Left forelimb (tissue), 1 donor: ENCODE results near the gene TMEM240.
"Not testable (repeated sequence)": the region's sequence is repeated elsewhere in the genome, so short reads cannot be mapped to it uniquely, and the experiment has no call there.

ENCODE experiments used
- DNase-seq: peaks from one replicate; pipeline ENCODE4 v3.0.0-alpha.2; 2018; ENCODE audit warnings: low spot score

Gene TMEM240

DNA sequence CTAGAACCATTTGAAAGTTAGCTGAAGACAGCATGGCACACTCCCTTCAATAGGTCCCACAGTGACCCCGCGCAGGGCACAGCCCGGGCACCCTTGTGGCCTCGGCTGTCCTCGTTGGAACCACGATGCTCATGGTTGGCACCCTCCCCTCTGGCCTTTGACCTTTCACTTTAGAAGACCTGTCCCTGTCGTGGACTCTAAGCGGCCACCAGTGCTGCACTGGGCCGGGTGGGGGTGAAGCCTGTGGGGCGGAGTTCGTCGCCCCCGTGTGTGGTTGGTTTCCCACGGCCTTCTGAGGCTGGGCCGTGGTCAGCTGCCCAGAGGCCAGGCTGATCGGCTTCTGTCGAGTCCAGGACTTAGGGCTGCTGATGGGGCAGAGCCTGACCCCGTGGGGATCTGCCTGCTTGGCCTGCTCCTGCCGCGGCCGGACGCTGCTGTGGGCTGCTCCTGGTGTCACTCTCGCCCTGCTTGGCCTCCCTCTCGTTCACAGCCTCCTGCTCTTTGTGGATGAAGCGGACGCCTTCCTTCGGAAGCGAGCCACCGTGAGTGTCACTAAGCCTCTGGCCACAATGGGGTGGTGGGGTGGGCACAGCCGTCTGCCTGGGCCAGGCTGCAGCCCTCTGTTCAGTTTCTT is 15.6 kb downstream of the TMEM240 start:
- DNase-seq = not testable (repeated sequence)

GRCh38 chr1:1523651-1524050 is 16.8 kb downstream of the TMEM240 start:
- not testable (repeated sequence) for DNase-seq

DNA sequence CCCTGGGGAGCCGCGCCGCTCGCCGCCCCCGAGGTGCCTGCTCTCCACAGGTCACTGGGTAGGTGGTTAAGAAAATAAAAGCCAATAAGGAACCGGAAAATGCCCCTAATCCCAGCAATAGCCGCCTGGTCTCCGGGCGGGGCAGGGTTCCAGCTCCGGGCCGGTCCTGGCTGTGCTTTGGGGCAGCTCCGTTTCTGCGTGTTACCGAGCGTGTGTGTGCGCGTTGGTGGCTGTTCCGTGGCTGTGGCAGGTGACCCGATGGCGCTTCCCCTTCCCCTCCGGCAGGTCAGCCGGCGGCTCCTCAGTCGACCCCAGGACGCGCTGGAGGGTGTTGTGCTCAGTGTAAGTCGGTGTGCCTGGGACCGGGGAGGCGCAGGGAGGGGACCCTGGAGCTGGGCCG is 17.2 kb downstream of the TMEM240 start:
- DNase-seq = not testable (repeated sequence)

DNA sequence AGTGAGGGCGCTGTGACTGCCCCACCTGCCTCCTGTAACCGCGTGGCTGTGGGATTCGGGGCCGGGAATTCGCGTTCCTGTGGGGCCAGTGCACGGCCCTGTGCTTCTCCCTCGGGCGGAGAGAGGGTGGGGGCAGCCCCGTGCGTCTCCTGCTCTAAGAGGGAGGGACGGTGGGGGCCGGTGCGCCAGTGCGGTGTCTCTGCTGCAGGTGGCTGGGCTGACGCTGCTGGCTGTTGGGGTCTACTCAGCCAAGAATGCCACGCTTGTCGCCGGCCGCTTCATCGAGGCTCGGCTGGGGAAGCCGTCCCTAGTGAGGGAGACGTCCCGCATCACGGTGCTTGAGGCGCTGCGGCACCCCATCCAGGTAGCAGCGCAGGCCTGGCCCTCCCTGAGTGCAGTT is 17.9 kb downstream of the TMEM240 start:
- not testable (repeated sequence) for DNase-seq

GRCh38 chr1:1521331-1521730 is 19.1 kb downstream of the TMEM240 start:
- no peak for DNase-seq

DNA sequence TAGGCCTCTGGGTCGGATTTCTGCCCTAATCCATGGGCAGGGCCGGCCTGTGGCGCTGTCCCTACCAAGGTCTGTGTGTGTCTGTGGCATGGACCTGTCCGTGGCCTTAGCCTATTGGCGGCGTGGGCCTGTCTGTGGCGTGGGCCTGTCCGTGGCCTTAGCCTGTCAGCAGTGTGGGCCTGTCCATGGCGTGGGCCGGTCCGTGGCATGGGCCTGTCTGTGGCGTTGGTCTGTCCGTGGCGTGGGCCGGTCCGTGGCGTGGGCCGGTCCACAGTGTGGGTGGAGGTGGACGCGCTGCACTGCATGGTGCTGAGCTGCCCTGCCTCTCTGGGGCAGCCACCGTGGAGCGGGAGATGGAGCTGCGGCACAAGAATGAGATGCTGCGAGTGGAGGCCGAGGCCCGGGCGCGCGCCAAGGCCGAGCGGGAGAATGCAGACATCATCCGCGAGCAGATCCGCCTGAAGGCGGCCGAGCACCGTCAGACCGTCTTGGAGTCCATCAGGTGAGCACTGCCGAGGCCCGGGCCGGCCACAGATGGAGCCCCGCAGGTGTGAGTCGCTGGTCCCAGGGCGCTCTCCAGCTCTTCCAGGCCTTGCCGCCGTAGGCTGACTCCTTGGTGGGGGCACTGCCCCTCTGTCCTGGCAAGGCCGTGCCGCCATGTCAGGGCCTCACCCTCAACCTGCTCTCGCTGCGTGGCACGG is 20.5 kb downstream of the TMEM240 start:
- not testable (repeated sequence) for DNase-seq

- DNase-seq = not testable (repeated sequence)
Measured at GRCh38 chr1:1518621-1519007, 21.8 kb downstream of the TMEM240 start.

DNA sequence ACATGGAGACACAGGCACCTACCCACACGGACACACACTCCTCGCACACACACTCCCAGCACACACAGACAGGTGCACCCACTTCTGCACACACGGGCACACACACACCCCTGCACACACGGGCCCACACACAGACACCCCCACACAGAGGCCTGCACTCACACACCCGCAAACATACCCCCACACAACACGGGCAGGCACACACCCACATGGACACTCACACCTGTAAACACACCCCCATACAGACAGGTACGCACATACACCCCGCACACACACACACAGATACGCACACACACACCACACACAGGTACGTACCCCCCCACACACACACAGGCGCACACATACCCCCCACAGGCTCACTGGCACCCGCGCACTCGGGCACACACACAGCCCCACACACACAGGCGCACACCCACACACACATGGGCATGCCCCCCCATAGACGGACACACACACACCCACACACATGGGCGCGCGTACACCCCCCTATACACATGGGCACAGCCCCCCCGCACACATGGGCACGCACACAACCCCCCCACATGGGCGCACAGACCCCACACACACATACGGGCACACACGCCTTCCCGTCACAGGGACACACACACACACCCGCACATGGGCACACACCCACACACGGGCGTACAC is 22.3 kb downstream of the TMEM240 start:
- DNase-seq = no peak

- DNase-seq = not testable (repeated sequence)
Measured at GRCh38 chr1:1516923-1517322, 23.5 kb downstream of the TMEM240 start.

GRCh38 chr1:1514376-1514775 is 26.0 kb downstream of the TMEM240 start:
- not testable (repeated sequence) for DNase-seq

DNA sequence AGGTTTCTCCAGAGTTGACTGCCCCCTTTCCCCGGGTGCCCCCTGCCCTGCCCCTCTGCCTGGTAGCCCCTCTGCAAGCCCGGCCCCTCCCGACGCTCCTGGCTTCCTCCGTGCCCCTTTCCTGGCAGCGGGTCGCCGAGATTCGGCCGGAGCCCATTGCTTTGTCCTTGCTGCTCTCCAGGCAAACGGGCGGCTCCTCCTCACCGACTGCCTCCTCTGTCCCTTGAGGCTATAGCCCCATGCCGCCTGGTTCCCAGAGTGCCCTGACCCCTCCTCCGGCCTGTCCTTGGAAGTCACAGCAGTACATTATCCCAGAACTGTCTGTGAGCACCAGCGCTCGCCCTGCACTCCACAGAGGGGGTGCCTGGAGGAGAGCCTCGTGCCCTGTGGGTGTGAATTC is 26.7 kb downstream of the TMEM240 start:
- not testable (repeated sequence) for DNase-seq

DNA sequence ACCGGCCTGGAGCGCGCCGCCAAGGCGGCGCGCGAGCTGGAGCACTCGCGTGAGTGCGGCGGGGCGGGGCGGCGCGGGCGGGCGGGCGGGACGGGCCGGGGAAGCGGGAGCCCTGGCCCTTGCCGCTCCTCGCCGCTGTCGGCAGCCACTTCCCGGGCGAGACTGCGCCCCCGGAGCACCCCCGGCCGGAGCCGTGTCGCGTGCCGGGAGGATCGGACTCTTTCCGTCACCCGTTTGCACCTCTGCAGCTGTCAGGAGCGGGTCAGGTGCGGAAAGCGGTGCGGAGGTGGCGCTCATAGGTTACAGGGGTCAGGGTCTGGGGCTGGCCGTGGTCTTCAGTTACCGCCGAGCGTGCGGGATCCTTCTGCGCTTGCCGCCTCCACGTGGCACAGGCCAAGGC is 28.0 kb downstream of the TMEM240 start:
- DNase-seq = not testable (repeated sequence)

DNA sequence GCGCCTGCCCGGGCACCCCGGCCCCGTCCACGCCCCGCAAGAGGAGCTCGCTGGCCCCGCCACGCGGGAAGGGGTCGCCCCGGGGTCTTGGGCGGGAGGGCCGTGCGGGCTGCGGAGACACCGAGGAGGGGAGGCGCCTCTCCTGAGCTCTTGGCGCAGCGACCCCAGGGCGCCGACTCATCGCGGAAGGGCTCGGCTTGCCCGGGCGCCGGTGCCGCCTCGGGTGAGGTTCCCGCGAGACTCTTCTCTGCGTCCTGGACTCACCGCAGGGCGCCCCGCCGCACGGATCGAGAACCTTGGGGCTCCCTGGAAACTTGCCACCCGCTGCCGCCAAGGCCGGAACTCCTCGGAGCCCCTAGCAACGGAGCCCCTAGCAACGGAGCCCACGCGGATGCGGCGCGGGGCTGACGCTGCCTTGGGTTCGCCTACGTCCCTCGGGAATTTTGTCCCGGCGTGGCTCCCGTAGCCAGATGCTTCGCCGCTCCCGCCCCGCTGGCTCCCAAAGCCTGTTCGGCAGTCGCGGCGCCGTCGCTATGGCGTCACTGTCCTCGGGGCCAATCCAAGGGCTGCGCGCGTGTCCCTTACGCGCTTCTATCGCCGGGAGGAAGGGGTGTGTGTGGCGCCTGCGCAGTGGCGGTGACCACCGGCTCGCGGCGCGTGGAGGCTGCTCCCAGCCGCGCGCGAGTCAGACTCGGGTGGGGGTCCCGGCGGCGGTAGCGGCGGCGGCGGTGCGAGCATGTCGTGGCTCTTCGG is 28.7 kb downstream of the TMEM240 start, which contains the start of gene ATAD3A:
Gene ATAD3A (plus strand): TSS at position 630 of the 753 bp plus-strand sequence. CDS start 107 bp downstream, at position 737.
- DNase-seq = peak; percentile 97

DNA sequence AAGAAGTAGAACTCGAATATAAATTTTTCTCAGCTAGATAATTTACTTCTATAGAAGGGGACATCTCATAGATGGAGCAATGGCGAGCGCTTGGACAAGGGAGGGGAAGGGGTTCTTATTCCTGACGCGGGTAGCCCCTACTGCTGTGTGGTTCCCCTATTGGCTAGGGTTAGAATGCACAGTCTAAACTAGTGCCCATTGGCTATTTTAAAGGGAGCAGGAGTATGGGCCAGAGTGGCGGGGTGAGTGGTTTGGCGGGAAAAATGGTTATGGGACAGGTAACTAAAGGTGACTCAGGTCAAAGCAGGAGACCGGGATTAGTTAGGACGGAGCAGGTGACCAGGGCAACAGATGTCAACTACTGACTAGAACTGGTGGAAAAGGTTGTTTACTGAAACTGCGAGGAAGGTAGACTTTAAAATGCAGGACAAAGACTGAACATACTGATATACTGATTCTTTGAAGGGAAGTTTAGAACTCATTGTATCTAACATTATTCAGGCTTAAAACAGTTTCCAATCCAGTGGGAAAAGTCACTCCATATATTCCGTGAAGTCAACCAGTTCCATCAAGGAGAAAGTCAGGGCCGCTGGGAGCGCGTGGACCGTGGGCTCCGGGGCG is 29.4 kb downstream of the TMEM240 start:
- DNase-seq = no peak

- DNase-seq = not testable (repeated sequence)
Measured at GRCh38 chr1:1509465-1509850, 31.0 kb downstream of the TMEM240 start.

DNA sequence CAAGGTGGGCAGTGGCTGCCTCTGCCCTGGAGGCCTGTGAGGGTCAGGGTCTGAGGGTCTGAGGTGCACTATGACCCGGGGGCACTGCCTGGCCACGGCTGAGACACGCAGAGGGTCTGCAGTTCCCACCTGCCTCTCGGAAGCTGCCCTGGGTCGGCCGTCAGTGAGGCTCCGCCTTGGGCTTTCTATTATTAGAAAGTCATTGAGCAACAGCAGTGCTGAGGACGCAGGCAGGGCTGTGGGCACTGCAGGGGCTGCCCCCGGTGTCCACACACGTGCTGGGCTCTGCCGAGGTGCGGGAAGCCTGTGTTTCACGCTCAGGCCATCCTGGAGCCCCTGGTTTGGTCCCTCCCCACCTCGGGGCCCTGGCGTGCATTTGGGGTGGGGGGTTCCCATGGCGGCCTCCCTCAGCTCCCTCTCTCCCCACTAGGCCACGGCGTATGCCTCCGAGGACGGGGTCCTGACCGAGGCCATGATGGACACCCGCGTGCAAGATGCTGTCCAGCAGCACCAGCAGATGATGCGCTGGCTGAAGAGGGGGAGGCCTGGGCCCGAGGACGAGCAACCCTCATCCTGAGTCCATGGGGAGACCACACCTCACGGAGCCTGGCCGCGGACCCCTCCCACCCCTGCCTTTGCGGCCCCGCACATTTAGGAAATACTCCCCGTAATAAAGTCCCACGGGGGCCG is 31.5 kb downstream of the TMEM240 start:
- DNase-seq = not testable (repeated sequence)

- DNase-seq = no peak
Measured at GRCh38 chr1:1507305-1507704, 33.1 kb downstream of the TMEM240 start.

- not testable (repeated sequence) for DNase-seq
Measured at GRCh38 chr1:1505801-1506200, 34.6 kb downstream of the TMEM240 start.

GRCh38 chr1:1505366-1505798 is 35.0 kb downstream of the TMEM240 start:
- DNase-seq = not testable (repeated sequence)

GRCh38 chr1:1504777-1505365 is 35.6 kb downstream of the TMEM240 start:
- not testable (repeated sequence) for DNase-seq
